Mesendoderm (in vitro differentiated cells): ENCODE data around the gene ZIC5.
"Not testable (repeated sequence)": the region's sequence is repeated elsewhere in the genome, so short reads cannot be mapped to it uniquely, and the experiment has no call there.

Experiments used
- DNase-seq: peaks from one replicate; pipeline ENCODE4 v3.0.0; 2013
- H2AK5ac ChIP-seq: 2 replicates; pipeline ENCODE4 v1.6.1; 2013; ENCODE audit warnings: low read length, inconsistent platforms
- H2BK120ac ChIP-seq: 2 replicates; pipeline ENCODE4 v1.6.1; 2013; ENCODE audit warnings: low read depth, mild to moderate bottlenecking, low read length, moderate library complexity, mixed read lengths
- H2BK15ac ChIP-seq: replicated peaks from 2 replicates; pipeline ENCODE4 v1.6.1; 2013; ENCODE audit warnings: low read depth, mild to moderate bottlenecking, moderate library complexity
- H2BK5ac ChIP-seq: 2 replicates; pipeline ENCODE4 v1.6.1; 2013; ENCODE audit warnings: low read length, inconsistent platforms
- H3K18ac ChIP-seq: 2 replicates; pipeline ENCODE4 v1.6.1; 2013; ENCODE audit warnings: mild to moderate bottlenecking, low read length, mixed read lengths
- H3K23ac ChIP-seq: one replicate; pipeline ENCODE4 v1.6.1; 2013; ENCODE audit warnings: low read length
- H3K27ac ChIP-seq: 2 replicates; pipeline ENCODE4 v1.5.1; 2013; ENCODE audit warnings: low read depth, mild to moderate bottlenecking, inconsistent platforms, low read length, moderate library complexity
- H3K27me3 ChIP-seq: 2 replicates; pipeline ENCODE4 v1.6.1; 2013; ENCODE audit warnings: low read length, control low read depth, mild to moderate bottlenecking, inconsistent platforms; ENCODE audit not compliant: insufficient read depth, poor library complexity
- H3K36me3 ChIP-seq: 2 replicates; pipeline ENCODE4 v1.6.1; 2013; ENCODE audit warnings: low read length, inconsistent platforms; ENCODE audit not compliant: control insufficient read depth, insufficient read depth
- H3K4ac ChIP-seq: one replicate; pipeline ENCODE4 v1.6.1; 2013; ENCODE audit warnings: low read depth, mild to moderate bottlenecking, low read length, moderate library complexity
- H3K4me1 ChIP-seq: 2 replicates; pipeline ENCODE4 v1.6.1; 2013; ENCODE audit warnings: low read depth, low read length, inconsistent platforms; ENCODE audit not compliant: control insufficient read depth
- H3K4me2 ChIP-seq: 2 replicates; pipeline ENCODE4 v1.6.1; 2013; ENCODE audit warnings: low read length
- H3K4me3 ChIP-seq: 2 replicates; pipeline ENCODE4 v1.5.1; 2013; ENCODE audit warnings: mild to moderate bottlenecking, low read length
- H3K56ac ChIP-seq: one replicate; pipeline ENCODE4 v1.6.1; 2013; ENCODE audit warnings: low read length
- H3K79me1 ChIP-seq: 2 replicates; pipeline ENCODE4 v1.6.1; 2013; ENCODE audit warnings: low read length, inconsistent platforms
- H3K79me2 ChIP-seq: 2 replicates; pipeline ENCODE4 v1.6.1; 2013; ENCODE audit warnings: mild to moderate bottlenecking, low read length; ENCODE audit not compliant: control insufficient read depth, insufficient read depth
- H3K9ac ChIP-seq: 2 replicates; pipeline ENCODE4 v1.6.1; 2013; ENCODE audit warnings: low read length, inconsistent platforms
- H4K5ac ChIP-seq: one replicate; pipeline ENCODE4 v1.6.1; 2013; ENCODE audit warnings: low read length
- H4K8ac ChIP-seq: one replicate; pipeline ENCODE4 v1.6.1; 2013; ENCODE audit warnings: low read depth, mild to moderate bottlenecking, control low read depth, low read length, moderate library complexity
- WGBS: extraction: QIAGEN DNeasy Blood & Tissue Kit; methylation state at CpG from one replicate; pipeline ENCODE4 v1.1.7; 2013; ENCODE audit warnings: low lambda C conversion rate, missing lambda C conversion rate; ENCODE audit not compliant: insufficient coverage; ENCODE audit errors: extremely low coverage; 5-methylcytosine and 5-hydroxymethylcytosine counted together

ZIC5 gene

GRCh38 chr13:99949679-99950413 lies 21.7 kb downstream of the ZIC5 start:
- Histone ChIP-seq H2AK5ac (no peak overlapping the region), H3K9ac (no peak overlapping the region), H3K56ac (peak overlapping the region; percentile 62), H3K36me3 (no peaks in the 10 kb centered on the region), H3K4ac (no peak overlapping the region), H4K5ac (no peak overlapping the region), H2BK120ac (no peak overlapping the region), H3K4me2 (no peak overlapping the region), H3K23ac (no peak overlapping the region), H3K4me3 (no peak overlapping the region), H3K79me1 (no peaks in the 10 kb centered on the region), H3K4me1 (peaks cover 2% of the 10 kb centered on the region), H4K8ac (no peak overlapping the region), H3K27me3 (no peaks in the 10 kb centered on the region), H2BK15ac (no peak overlapping the region), H3K79me2 (no peaks in the 10 kb centered on the region), H3K27ac (no peak overlapping the region), H3K18ac (no peak overlapping the region), H2BK5ac (no peak overlapping the region)
- no CpG with 5 or more reads among the region's 8 CpGs for WGBS
- no peak for DNase-seq

DNA sequence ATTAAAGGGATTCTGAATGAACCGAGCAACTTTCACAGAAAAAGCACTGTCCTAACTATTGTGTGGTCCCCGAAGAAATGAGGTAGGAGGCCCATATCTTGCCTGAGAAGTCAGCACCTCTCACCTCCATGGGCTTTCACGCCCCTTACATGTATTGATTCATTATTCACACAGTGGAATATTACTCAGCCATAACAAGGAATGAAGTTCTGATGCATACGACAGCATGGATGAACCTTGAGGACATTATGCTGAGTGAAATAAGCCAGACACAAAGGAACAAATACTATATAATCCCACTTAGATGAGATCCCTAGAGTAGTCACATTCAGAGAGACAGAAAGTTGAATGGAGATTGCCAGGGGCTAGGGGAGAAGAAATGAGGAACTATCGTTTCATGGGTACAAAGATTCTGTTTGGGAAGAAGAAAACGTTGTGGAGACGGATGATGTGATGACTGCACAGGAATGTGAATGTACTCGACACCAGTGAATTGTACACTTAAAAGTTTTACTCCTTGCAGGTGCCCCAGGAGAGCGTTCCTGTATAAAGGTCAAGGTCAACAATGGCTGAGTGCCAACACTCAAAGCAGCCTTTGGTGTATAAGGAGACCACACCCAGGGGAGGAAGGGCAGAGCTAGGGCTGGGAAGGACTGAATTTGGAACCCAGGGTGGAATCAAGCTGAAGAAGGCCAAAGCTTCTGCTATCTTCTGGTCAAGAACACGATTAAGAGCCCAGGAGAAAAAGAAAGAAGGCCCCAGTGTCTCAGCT lies 22.5 kb downstream of the ZIC5 start:
- H3K4ac ChIP-seq, result no peak overlapping the region
- no peak overlapping the region for H3K23ac ChIP-seq
- no peaks in the 10 kb centered on the region for H3K79me1 ChIP-seq
- H3K56ac ChIP-seq, result no peak overlapping the region
- H3K9ac ChIP-seq, result no peak overlapping the region
- no peak overlapping the region for H2BK120ac ChIP-seq
- no peak overlapping the region for H2BK15ac ChIP-seq
- no peak overlapping the region for H3K4me3 ChIP-seq
- H3K27me3 ChIP-seq, result no peaks in the 10 kb centered on the region
- H4K5ac ChIP-seq, result no peak overlapping the region
- H3K18ac ChIP-seq, result no peak overlapping the region
- H4K8ac ChIP-seq, result no peak overlapping the region
- no peak overlapping the region for H2BK5ac ChIP-seq
- no CpG with 5 or more reads among the region's 10 CpGs for WGBS
- H3K79me2 ChIP-seq, result no peaks in the 10 kb centered on the region
- H3K4me2 ChIP-seq, result no peak overlapping the region
- peaks cover 2% of the 10 kb centered on the region for H3K4me1 ChIP-seq
- no peak overlapping the region for H3K27ac ChIP-seq
- no peak overlapping the region for H2AK5ac ChIP-seq
- DNase-seq, result no peak
- no peaks in the 10 kb centered on the region for H3K36me3 ChIP-seq

DNA sequence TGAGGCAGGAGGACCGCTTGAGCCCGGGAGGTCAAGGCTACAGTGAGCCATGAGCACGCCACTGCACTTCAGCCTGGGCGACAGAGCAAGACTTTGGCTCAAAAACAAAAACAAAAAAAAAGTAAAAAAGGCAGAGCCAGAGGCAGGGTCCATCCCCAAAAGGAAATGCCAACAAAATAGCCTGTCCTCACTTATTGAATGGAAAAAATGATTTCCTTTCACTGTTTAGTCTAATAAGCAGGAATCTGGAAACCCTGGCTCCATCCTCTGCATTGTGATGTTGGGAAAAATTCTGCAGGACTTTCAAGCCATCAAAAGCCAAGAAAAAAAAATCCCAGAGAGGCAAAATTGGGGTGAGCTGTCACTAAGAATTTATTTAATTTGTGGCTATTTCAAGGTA lies 23.2 kb downstream of the ZIC5 start:
- no peak overlapping the region for H3K18ac ChIP-seq
- no peak overlapping the region for H2BK15ac ChIP-seq
- no CpG with 5 or more reads among the region's 4 CpGs for WGBS
- H3K4me1 ChIP-seq, result peaks cover 2% of the 10 kb centered on the region
- no peak overlapping the region for H3K56ac ChIP-seq
- no peak overlapping the region for H2BK5ac ChIP-seq
- no peak for DNase-seq
- H2BK120ac ChIP-seq, result no peak overlapping the region
- H3K27me3 ChIP-seq, result no peaks in the 10 kb centered on the region
- no peak overlapping the region for H4K8ac ChIP-seq
- no peak overlapping the region for H4K5ac ChIP-seq
- no peak overlapping the region for H3K23ac ChIP-seq
- H3K36me3 ChIP-seq, result no peaks in the 10 kb centered on the region
- H3K4me2 ChIP-seq, result no peak overlapping the region
- H3K4ac ChIP-seq, result no peak overlapping the region
- H2AK5ac ChIP-seq, result no peak overlapping the region
- H3K79me1 ChIP-seq, result no peaks in the 10 kb centered on the region
- H3K9ac ChIP-seq, result no peak overlapping the region
- no peaks in the 10 kb centered on the region for H3K79me2 ChIP-seq
- no peak overlapping the region for H3K27ac ChIP-seq
- H3K4me3 ChIP-seq, result no peak overlapping the region

DNA sequence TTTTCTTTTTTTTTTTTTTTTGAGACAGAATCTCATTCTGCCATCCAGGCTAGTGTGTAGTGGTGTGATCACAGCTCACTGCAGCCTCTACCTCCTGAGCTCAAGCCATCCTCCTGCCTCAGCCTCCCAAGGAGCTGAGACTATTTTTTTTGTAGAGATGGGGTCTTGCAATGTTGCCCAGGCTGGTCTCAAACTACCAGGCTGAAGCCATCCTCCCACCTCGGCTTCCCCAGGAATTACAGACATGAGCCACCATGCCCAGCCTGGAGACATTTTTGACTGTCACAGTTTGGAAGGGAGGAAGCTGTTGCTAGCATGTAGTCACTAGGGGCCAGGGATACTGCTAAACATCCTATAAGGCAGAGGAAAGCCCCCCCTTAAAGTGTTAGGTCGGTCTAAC lies 23.9 kb downstream of the ZIC5 start:
- Histone ChIP-seq H3K4me2 (no peak overlapping the region), H3K4me1 (peaks cover 2% of the 10 kb centered on the region), H3K79me2 (no peaks in the 10 kb centered on the region), H3K36me3 (no peaks in the 10 kb centered on the region), H2AK5ac (no peak overlapping the region), H4K8ac (no peak overlapping the region), H3K4ac (no peak overlapping the region), H3K18ac (no peak overlapping the region), H3K27ac (no peak overlapping the region), H3K27me3 (no peaks in the 10 kb centered on the region), H3K9ac (no peak overlapping the region), H2BK15ac (no peak overlapping the region), H3K79me1 (no peaks in the 10 kb centered on the region), H4K5ac (no peak overlapping the region), H3K23ac (no peak overlapping the region), H2BK5ac (no peak overlapping the region), H2BK120ac (no peak overlapping the region), H3K4me3 (no peak overlapping the region), H3K56ac (no peak overlapping the region)
- no peak for DNase-seq
- no CpG with 5 or more reads among the region's 2 CpGs for WGBS

DNA sequence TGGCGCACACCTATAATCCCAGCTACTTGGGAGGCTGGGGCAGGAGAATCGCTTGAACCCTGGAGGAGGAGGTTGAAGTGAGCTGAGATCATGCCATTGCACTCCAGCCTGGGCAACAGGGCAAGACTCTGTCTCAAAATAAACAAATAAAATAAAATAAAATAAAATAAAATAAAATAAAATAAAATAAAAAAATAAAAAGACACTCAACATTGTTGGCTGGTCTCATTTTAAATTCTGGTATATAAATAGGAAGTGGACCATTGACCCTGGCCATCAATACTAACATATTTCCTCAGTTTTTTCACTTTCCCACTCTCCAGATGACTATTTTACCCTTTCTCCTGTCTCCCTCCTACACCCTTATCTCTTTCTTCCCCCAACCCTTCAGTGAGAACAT lies 26.1 kb downstream of the ZIC5 start:
- H3K56ac ChIP-seq, H3K79me1 ChIP-seq, H3K27me3 ChIP-seq, H3K4me2 ChIP-seq, H3K4me3 ChIP-seq, H3K27ac ChIP-seq, H3K9ac ChIP-seq, H3K36me3 ChIP-seq, H2AK5ac ChIP-seq, H3K23ac ChIP-seq, H2BK5ac ChIP-seq, H3K4me1 ChIP-seq, H3K18ac ChIP-seq, H3K4ac ChIP-seq, H2BK120ac ChIP-seq, H4K8ac ChIP-seq, H4K5ac ChIP-seq, H2BK15ac ChIP-seq, DNase-seq, H3K79me2 ChIP-seq: not testable (repeated sequence)
- WGBS, result no CpG with 5 or more reads among the region's 2 CpGs
